Heart right ventricle (tissue), 16 donors: ENCODE results near the gene BTG4. TPM values are rescaled to one million over a fixed set of nuclear protein-coding genes. Genes with fewer than 3 reads are reported as not detected.
A peak's percentile ranks its signal among the peaks of the same experiment; 100 is the strongest.

Experiments used
- ATAC-seq, 8 donors: fragments of 200-7000 bp; cut with Tn5 transposase; one replicate each; pipeline ENCODE4 v1.9.1; 2020; ENCODE audit warnings: mild to moderate bottlenecking in 8 of 8, moderate library complexity in 8 of 8, moderate number of reproducible peaks in 1 of 8
- DNase-seq, 2 donors: peaks; one replicate each; pipeline ENCODE4 v3.0.0-alpha.2; 2020
- H3K27ac ChIP-seq, 10 donors: fragments of 200-600 bp; sonication (generic) in 2 of 10; one replicate each; pipeline versions ENCODE4 v1.5.0 to v1.8.0; 2020 to 2022; ENCODE audit warnings: mild to moderate bottlenecking in 3 of 10
- H3K27me3 ChIP-seq, 7 donors: fragments of 200-600 bp; one replicate each; pipeline ENCODE4 v1.8.0; 2021 to 2022; ENCODE audit warnings: mild to moderate bottlenecking in 2 of 7
- H3K36me3 ChIP-seq, 9 donors: fragments of 200-600 bp; sonication (generic) in 1 of 9; one replicate each; pipeline versions ENCODE4 v1.5.0 to v1.8.0; 2020 to 2022; ENCODE audit warnings: mild to moderate bottlenecking in 2 of 9
- H3K4me1 ChIP-seq, 9 donors: fragments of 200-600 bp; sonication (generic) in 1 of 9; one replicate each; pipeline versions ENCODE4 v1.5.0 to v1.8.0; 2020 to 2022; ENCODE audit warnings: mild to moderate bottlenecking in 4 of 9
- H3K4me3 ChIP-seq, 10 donors: fragments of 200-600 bp; sonication (generic) in 2 of 10; one replicate each; pipeline versions ENCODE4 v1.5.0 to v1.8.0; 2020 to 2022; ENCODE audit warnings: mild to moderate bottlenecking in 7 of 10, moderate library complexity in 2 of 10
- H3K9me3 ChIP-seq, 11 donors: fragments of 200-600 bp in 10 of 11; sonication (generic) in 2 of 11; one replicate each; pipeline versions ENCODE4 v1.5.0 to v1.8.0; 2013 to 2022; ENCODE audit warnings: mild to moderate bottlenecking in 2 of 11, control low read depth in 1 of 11, moderate library complexity in 1 of 11
- CTCF ChIP-seq, 9 donors: fragments of 200-600 bp; sonication (generic) in 2 of 9; IDR thresholded peaks; one replicate each; pipeline versions ENCODE4 v1.5.0 to v1.8.0; 2021 to 2022; ENCODE audit warnings: antibody characterized with exemption in 9 of 9, mild to moderate bottlenecking in 5 of 9, moderate library complexity in 1 of 9
- WGBS, 2 donors: extraction: QIAGEN DNeasy Blood & Tissue Kit; methylation state at CpG; one replicate each; pipeline ENCODE4 v1.1.7; 2013; ENCODE audit warnings: inconsistent platforms in 1 of 2; 5-methylcytosine and 5-hydroxymethylcytosine counted together
- intact Hi-C, 10 donors: fragments of 100-400 bp; cut with DNase I; formaldehyde crosslinking; loops; one replicate each; pipeline versions ENCODE4 v1.11.1 to v1.14.2; 2022
- polyA plus RNA-seq, 2 donors: library from polyadenylated mRNA; stranded (reverse); fragments of 200-250 nt; gene quantifications; one replicate each; pipeline ENCODE4 v1.2.3, GENCODE V29; 2013
- total RNA-seq, 10 donors: library from RNA; stranded (reverse); fragmentation: NEBNext Ultra II Directional in 3 of 10; extraction: Animal tissue kit (Norgen Biotek cat#: 25700) in 3 of 10; gene quantifications; one replicate each; pipeline versions ENCODE4 v1.2.1 to v1.2.4, GENCODE V29; 2021 to 2023
- donor health status: Arrhythmogenic right ventricular cardiomyopathy.
- donor health status: ischemic (EF 13 %, LVEDD 7.1; RV severe dilation, severe dysfunction).
- donor health status: healthy with polysubstance abuse.
- donor health status: DM: no; HTN: yes; CAD: no.
- donor health status: DM: no; HTN: no; CAD: no.
- donor health status: ischemic (EF 25% LVEDD 6.9; RV normal size, moderate dysfunction).
- donor health status: ischemic (EF 25% LVEDD 5.7; RV mildly dilated, moderate dysfunction).
- donor health status: healthy.
- donor health status: DM: yes; HTN: yes; CAD: no.
- donor health status: Ischemic cardiomyopathy.
- donor health status: ischemic (EF 35%, LVEDD 5.7; RV mildly dilated, moderate dysfunction).
- donor health status: nonischemic (EF 11% LVEDD 7.7; RV severe dilation, severe dysfunction).
- donor health status: DM: yes; HTN: yes; CAD: no.
- donor health status: PGD.
- donor health status: ischemic (EF 29% LVEDD 5.4; RV normal size, mild dysfunction).
- donor health status: nonischemic (EF 23%, LVEDD 6.1; RV moderate dilation, normal function).

Gene BTG4
- total and polyA plus RNA-seq, 12 donors, result not detected

DNA sequence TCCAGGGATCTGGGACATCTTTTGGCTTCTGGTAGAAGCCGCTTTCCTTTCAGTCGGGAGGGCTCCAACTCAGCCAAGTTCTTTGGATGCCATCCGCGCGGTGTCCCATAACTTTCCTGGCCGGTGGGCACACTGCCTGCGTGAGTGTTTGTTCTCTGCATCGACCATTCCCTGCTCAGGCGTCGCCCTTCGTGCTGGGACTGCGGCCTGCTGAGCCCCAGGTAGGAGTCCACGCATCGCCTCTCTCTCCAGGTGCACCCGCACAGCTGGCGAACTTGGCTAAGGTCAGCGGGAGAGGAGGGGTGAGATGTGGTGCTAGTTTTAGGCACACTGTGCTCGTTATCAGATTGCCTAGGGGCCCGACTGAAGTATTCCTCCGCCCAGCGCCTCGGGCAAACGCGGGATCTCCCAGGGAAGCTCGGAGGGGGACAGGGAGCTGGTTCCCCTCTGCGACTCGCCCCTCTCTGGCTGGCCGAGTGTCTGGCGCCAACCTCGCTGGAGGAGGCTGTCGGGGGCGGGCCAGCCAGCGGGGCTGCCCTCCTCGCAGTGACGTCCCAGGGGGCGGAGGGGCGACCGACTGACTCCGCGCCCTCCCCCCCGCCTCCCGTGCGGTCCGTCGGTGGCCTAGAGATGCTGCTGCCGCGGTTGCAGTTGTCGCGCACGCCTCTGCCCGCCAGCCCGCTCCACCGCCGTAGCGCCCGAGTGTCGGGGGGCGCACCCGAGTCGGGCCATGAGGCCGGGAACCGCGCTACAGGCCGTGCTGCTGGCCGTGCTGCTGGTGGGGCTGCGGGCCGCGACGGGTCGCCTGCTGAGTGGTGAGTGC lies 28.1 kb upstream of the BTG4 start, which contains the start of gene LAYN:
Gene LAYN, plus strand, starts transcription at position 607 of the 823 bp plus-strand sequence. Its CDS starts 124 bp downstream, at position 731.
- Histone ChIP-seq H3K27ac (peak within 1 kb of the TSS in 9 of 10 donors; percentile 46 to 92 (median 77)), H3K27me3 (peaks cover 0 to 45% (median 6%) of the 10 kb centered on the region in 7 donors), H3K4me3 (peak within 1 kb of the TSS; percentile 48 to 71 (median 64)), H3K9me3 (peaks cover 0 to 3% (median 0%) of the 10 kb centered on the region in 11 donors), H3K36me3 (peaks cover 0 to 11% (median 0%) of the 10 kb centered on the region in 9 donors), H3K4me1 (peaks cover 5 to 35% (median 17%) of the 10 kb centered on the region in 9 donors)
- ATAC-seq, result peak; percentile 64 to 83 (median 74)
- 3 to 4% methylated on average over 70 of the region's 70 CpGs for WGBS, 2 donors
- DNase-seq, result peak; percentile 49 to 57
- TF ChIP-seq CTCF (IDR thresholded peaks at IDR 0.05), result no peak
- intact Hi-C loops, result loop anchor here in 1 of 10 donors (10.0 kb wide), 1 partner anchor 86 kb away; no protein-coding TSS in a partner anchor

DNA sequence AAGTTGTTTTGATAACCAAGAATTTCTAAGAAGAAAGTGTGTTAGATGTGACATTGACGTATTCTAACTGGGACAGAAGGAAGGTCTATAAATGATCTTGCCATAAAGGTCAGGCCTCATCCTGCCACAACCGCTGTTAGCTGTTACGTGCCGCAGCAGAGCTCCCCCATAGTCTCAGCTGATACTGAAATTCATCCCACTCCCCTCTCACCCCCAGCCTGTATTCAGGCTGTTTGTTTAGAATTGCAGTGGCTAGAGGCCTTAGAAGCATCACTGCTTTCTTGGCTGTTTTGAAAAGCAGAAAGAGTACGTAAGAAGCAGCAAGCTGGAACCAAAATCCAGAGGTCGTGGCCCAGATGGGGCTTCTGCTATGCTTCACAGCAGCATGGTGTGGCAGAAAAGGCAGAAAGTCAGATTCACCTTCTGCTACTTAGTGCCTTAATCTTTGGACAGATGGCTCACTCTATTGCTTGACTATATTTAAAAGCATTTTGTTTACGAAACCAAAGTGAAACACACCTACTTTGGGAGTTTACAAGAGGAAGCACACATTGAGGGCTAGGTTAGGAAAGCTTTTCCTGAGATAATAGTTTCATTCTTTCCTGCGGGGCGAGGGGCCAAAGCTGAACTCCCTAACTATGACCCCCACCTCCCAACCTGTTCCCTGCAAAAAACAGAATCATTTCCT lies 27.4 kb upstream of the BTG4 start:
- H3K4me3 ChIP-seq, result peak overlapping the region in 9 of 10 donors; percentile 52 to 71 (median 65)
- 81 to 83% methylated on average over 9 of the region's 9 CpGs for WGBS, 2 donors
- intact Hi-C loops, result loop anchor here in 1 of 10 donors (10.0 kb wide), 1 partner anchor 85 kb away; no protein-coding TSS in a partner anchor
- TF ChIP-seq CTCF (IDR thresholded peaks at IDR 0.05), result no peak
- H3K4me1 ChIP-seq, result peaks cover 5 to 35% (median 17%) of the 10 kb centered on the region in 9 donors
- DNase-seq (no peak), ATAC-seq (peak in 1 of 8 donors; percentile 1)
- peaks cover 0 to 6% (median 0%) of the 10 kb centered on the region in 9 donors for H3K36me3 ChIP-seq
- peak overlapping the region in 5 of 10 donors; percentile 64 to 92 (median 67) for H3K27ac ChIP-seq
- peaks cover 0 to 3% (median 0%) of the 10 kb centered on the region in 11 donors for H3K9me3 ChIP-seq
- H3K27me3 ChIP-seq, result peaks cover 0 to 45% (median 13%) of the 10 kb centered on the region in 7 donors

GRCh38 chr11:111538407-111539114 lies 26.4 kb upstream of the BTG4 start:
- TF ChIP-seq CTCF (IDR thresholded peaks at IDR 0.05), result no peak
- Histone ChIP-seq H3K27me3 (peaks cover 0 to 50% (median 13%) of the 10 kb centered on the region in 7 donors), H3K27ac (no peak overlapping the region), H3K4me3 (no peak overlapping the region), H3K36me3 (no peaks in the 10 kb centered on the region), H3K9me3 (peaks cover 0 to 3% (median 0%) of the 10 kb centered on the region in 11 donors), H3K4me1 (peaks cover 5 to 35% (median 17%) of the 10 kb centered on the region in 9 donors)
- intact Hi-C loops, result no loop called here
- DNase-seq (no peak), ATAC-seq (no peak)
- 89 to 91% methylated on average over 1 of the region's 1 CpG for WGBS, 2 donors
